ENCODE results near the gene MYO5A.
A peak's percentile ranks its signal among the peaks of the same experiment; 100 is the strongest.

The MYO5A gene

GRCh38 chr15:52392008-52392687 is 136.5 kb downstream of the MYO5A start:
- no peak for TF ChIP-seq CTCF (IDR thresholded peaks at IDR 0.05; ENCODE audit: extremely low read depth, missing control alignments)
- no peak for DNase-seq (ENCODE audit: low spot score)

- no peak for TF ChIP-seq CTCF (IDR thresholded peaks at IDR 0.05; ENCODE audit: extremely low read depth, missing control alignments)
- no peak for DNase-seq (ENCODE audit: low spot score)
Measured at GRCh38 chr15:52391069-52391468, 137.6 kb downstream of the MYO5A start.

- TF ChIP-seq CTCF (IDR thresholded peaks at IDR 0.05; ENCODE audit: extremely low read depth, missing control alignments) = no peak
Measured at GRCh38 chr15:52385670-52386069, 143.0 kb downstream of the MYO5A start.

GRCh38 chr15:52383100-52383588 is 145.5 kb downstream of the MYO5A start:
- TF ChIP-seq CTCF (IDR thresholded peaks at IDR 0.05; ENCODE audit: extremely low read depth, missing control alignments) = no peak

More at GRCh38 chr15:52385670-52386069, 143.0 kb downstream of the MYO5A start:
- no peak for DNase-seq (ENCODE audit: low spot score)

GRCh38 chr15:52382647-52383046 is 146.0 kb downstream of the MYO5A start:
- DNase-seq (ENCODE audit: low spot score) = peak; percentile 21
- TF ChIP-seq CTCF (IDR thresholded peaks at IDR 0.05; ENCODE audit: extremely low read depth, missing control alignments) = no peak

More at GRCh38 chr15:52383100-52383588, 145.5 kb downstream of the MYO5A start:
- DNase-seq (ENCODE audit: low spot score) = peak; percentile 31

GRCh38 chr15:52379395-52380106 is 149.1 kb downstream of the MYO5A start:
- DNase-seq (ENCODE audit: low spot score) = peak; percentile 68
- TF ChIP-seq CTCF (IDR thresholded peaks at IDR 0.05; ENCODE audit: extremely low read depth, missing control alignments) = no peak

GRCh38 chr15:52378746-52379394 is 149.8 kb downstream of the MYO5A start:
- peak; percentile 53 for DNase-seq (ENCODE audit: low spot score)
- no peak for TF ChIP-seq CTCF (IDR thresholded peaks at IDR 0.05; ENCODE audit: extremely low read depth, missing control alignments)

All from GM20000 (cell line).